Testis (tissue), 3 donors: Measurements from ENCODE around the gene TNNI3K. TPM values are rescaled to one million over a fixed set of nuclear protein-coding genes. Genes with fewer than 3 reads are reported as not detected.

Source experiments
- DNase-seq: peaks from one replicate; pipeline ENCODE4 v3.0.0-alpha.2; 2019
- H3K27ac ChIP-seq, 2 donors: fragments of 200-600 bp; sonication (generic); one replicate each; pipeline ENCODE4 v1.5.1; 2019
- H3K27me3 ChIP-seq: fragments of 200-600 bp; sonication (generic); one replicate; pipeline ENCODE4 v1.5.1; 2019
- H3K36me3 ChIP-seq: fragments of 200-600 bp; sonication (generic); one replicate; pipeline ENCODE4 v1.5.1; 2017; ENCODE audit warnings: low read depth; ENCODE audit errors: missing control alignments
- H3K4me1 ChIP-seq: fragments of 200-600 bp; sonication (generic); one replicate; pipeline ENCODE4 v1.5.1; 2019
- H3K4me3 ChIP-seq, 2 donors: fragments of 200-600 bp; sonication (generic); one replicate each; pipeline ENCODE4 v1.5.1; 2017 to 2019
- H3K9me3 ChIP-seq: fragments of 200-600 bp; sonication (generic); one replicate; pipeline ENCODE4 v1.5.1; 2017
- POLR2A ChIP-seq: fragments of 450-650 bp; IDR thresholded peaks from one replicate; pipeline ENCODE4 v1.6.1; 2017; ENCODE audit warnings: antibody characterized with exemption, mild to moderate bottlenecking, moderate library complexity
- WGBS, 2 donors: methylation state at CpG; one replicate each; pipeline ENCODE4 v1.1.5; 2018; 5-methylcytosine and 5-hydroxymethylcytosine counted together
- intact Hi-C: fragments of 100-400 bp; cut with DNase I; formaldehyde crosslinking; loops from one replicate; pipeline ENCODE4 v1.15.1; 2023; ENCODE audit warnings: low total_unique reads
- polyA plus RNA-seq: library from polyadenylated mRNA; stranded (reverse); fragments of 350-450 nt; fragmentation: Illumina TruSeq; extraction: RNeasy Lipid Tissue Mini Kit (QIAGEN cat#74804); gene quantifications from one replicate; pipeline ENCODE4 v1.2.3, GENCODE V29; 2014; ENCODE audit warnings: low read depth, low replicate concordance; ENCODE audit not compliant: insufficient read depth
- total RNA-seq, 2 donors: library from RNA; depleted of rRNA; stranded (reverse); fragments of >200 nt; gene quantifications; one replicate each; pipeline ENCODE4 v1.2.3, GENCODE V29; 2016
- TF ChIP-seq, protein P1 (sequence below), 3 experiments: fragments of 450-650 bp in 2 of 3; fragments of 200-600 bp in 1 of 3; sonication (generic) in 1 of 3; IDR thresholded peaks; one replicate each; pipeline ENCODE4 v1.5.1; 2016 to 2019; ENCODE audit warnings: antibody characterized with exemption in 3 of 3, mild to moderate bottlenecking in 2 of 3, moderate library complexity in 1 of 3

The TNNI3K gene
- total and polyA plus RNA-seq, 3 donors from 2014 or later, result 6.4 to 6.8 (median 6.5) TPM

DNA sequence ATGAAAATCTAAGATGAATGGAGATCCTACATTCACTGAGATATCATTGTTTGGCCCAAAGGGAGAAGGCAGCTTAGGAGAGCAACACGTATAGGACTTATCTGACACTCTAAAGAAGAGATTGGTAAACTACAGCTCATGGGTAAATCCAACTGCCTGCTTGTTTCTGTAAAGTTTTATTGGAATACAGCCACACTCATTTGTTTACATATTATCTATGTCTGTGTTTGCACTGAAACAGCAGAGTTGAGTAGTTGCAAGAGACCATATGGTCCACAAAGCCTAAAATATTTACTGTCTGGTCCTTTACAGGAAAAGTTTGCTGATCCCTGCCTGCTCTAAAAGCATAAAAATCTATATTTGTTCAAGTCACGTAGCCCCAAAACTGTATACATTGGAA lies 291.5 kb downstream of the TNNI3K start:
- no peaks in the 10 kb centered on the region for H3K9me3 ChIP-seq
- 78 to 84% methylated on average over 2 of the region's 2 CpGs for WGBS, 2 donors
- no peak for DNase-seq
- H3K27ac ChIP-seq, result no peak overlapping the region
- H3K36me3 ChIP-seq, result no peaks in the 10 kb centered on the region
- no peak overlapping the region for H3K4me3 ChIP-seq
- H3K27me3 ChIP-seq, result no peaks in the 10 kb centered on the region
- no peaks in the 10 kb centered on the region for H3K4me1 ChIP-seq
- TF ChIP-seq, protein P1, sequence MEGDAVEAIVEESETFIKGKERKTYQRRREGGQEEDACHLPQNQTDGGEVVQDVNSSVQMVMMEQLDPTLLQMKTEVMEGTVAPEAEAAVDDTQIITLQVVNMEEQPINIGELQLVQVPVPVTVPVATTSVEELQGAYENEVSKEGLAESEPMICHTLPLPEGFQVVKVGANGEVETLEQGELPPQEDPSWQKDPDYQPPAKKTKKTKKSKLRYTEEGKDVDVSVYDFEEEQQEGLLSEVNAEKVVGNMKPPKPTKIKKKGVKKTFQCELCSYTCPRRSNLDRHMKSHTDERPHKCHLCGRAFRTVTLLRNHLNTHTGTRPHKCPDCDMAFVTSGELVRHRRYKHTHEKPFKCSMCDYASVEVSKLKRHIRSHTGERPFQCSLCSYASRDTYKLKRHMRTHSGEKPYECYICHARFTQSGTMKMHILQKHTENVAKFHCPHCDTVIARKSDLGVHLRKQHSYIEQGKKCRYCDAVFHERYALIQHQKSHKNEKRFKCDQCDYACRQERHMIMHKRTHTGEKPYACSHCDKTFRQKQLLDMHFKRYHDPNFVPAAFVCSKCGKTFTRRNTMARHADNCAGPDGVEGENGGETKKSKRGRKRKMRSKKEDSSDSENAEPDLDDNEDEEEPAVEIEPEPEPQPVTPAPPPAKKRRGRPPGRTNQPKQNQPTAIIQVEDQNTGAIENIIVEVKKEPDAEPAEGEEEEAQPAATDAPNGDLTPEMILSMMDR (IDR thresholded peaks at IDR 0.05), result no peak
- TF ChIP-seq POLR2A, result no peak
- intact Hi-C loops, result no loop called here

DNA sequence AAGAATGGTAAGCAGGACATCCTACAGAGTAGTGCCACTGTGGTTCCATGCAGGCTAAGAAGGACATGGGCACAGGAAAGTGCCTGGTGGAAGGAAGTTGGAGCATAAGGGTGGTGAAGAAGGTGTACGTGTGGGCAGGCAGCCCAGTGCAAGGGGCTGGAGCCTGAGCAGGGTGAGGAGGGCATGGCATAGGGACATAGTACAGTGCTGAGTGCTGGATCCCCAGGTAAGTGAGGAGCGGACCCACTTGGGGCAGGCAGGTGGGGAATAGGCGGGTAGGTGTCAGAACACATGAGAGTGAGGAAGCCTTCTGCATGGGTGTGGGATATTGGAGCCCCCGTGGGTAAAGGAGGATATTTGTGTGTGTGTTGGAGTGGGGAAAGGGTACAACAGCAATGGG lies 292.9 kb downstream of the TNNI3K start:
- TF ChIP-seq, protein P1 (IDR thresholded peaks at IDR 0.05), result no peak
- no peak for TF ChIP-seq POLR2A
- DNase-seq, result no peak
- Histone ChIP-seq H3K27me3 (no peaks in the 10 kb centered on the region), H3K36me3 (no peaks in the 10 kb centered on the region), H3K4me3 (no peak overlapping the region), H3K27ac (no peak overlapping the region), H3K9me3 (no peaks in the 10 kb centered on the region), H3K4me1 (no peaks in the 10 kb centered on the region)
- WGBS, 2 donors, result 90 to 92% methylated on average over 4 of the region's 4 CpGs
- intact Hi-C loops, result no loop called here

- no peak overlapping the region for H3K4me3 ChIP-seq
- no peaks in the 10 kb centered on the region for H3K36me3 ChIP-seq
- H3K27me3 ChIP-seq, result no peaks in the 10 kb centered on the region
- no peak for DNase-seq
- H3K4me1 ChIP-seq, result no peaks in the 10 kb centered on the region
- TF ChIP-seq, protein P1 (IDR thresholded peaks at IDR 0.05), result no peak
- no peak for TF ChIP-seq POLR2A
- H3K27ac ChIP-seq, result no peak overlapping the region
- no peaks in the 10 kb centered on the region for H3K9me3 ChIP-seq
- intact Hi-C loops, result no loop called here
Observed at GRCh38 chr1:74530892-74531291, 295.7 kb downstream of the TNNI3K start.

- Histone ChIP-seq H3K27ac (no peak overlapping the region), H3K27me3 (no peaks in the 10 kb centered on the region), H3K36me3 (no peaks in the 10 kb centered on the region), H3K9me3 (no peaks in the 10 kb centered on the region), H3K4me3 (no peak overlapping the region), H3K4me1 (no peaks in the 10 kb centered on the region)
- intact Hi-C loops, result no loop called here
- DNase-seq, result no peak
- WGBS, 2 donors, result 83 to 93% methylated on average over 1 of the region's 1 CpG
- no peak for TF ChIP-seq POLR2A
- TF ChIP-seq, protein P1 (IDR thresholded peaks at IDR 0.05), result no peak
Observed at GRCh38 chr1:74531796-74532195, 296.6 kb downstream of the TNNI3K start.

DNA sequence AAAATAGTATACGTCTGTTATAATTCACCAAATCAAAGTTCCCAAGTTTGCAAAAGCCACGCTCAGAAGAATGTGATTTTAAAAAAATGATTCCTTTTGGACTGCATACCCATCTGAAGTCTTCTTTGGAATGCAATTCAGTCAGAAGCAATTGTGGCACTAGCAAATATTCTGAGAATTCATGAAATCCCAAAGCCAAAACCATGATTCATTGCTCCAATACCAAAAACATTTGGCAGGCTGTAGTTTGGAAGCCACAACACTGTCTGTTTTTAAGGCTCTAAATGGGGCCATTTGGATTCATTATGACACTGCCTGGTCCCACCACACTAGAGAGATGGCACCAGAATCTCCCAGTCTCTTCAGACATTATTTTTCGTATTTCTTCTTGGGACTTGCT lies 299.1 kb downstream of the TNNI3K start:
- intact Hi-C loops, result no loop called here
- no peak overlapping the region for H3K4me3 ChIP-seq
- H3K27ac ChIP-seq, result no peak overlapping the region
- no peaks in the 10 kb centered on the region for H3K4me1 ChIP-seq
- no peak for TF ChIP-seq POLR2A
- TF ChIP-seq, protein P1 (IDR thresholded peaks at IDR 0.05), result no peak
- no peaks in the 10 kb centered on the region for H3K27me3 ChIP-seq
- 82 to 93% methylated on average over 3 of the region's 3 CpGs for WGBS, 2 donors
- DNase-seq, result no peak
- no peaks in the 10 kb centered on the region for H3K36me3 ChIP-seq
- no peaks in the 10 kb centered on the region for H3K9me3 ChIP-seq
